GM18517 (cell line): Measurements from ENCODE around the gene SESN1.
"Not testable (repeated sequence)": the region's sequence is repeated elsewhere in the genome, so short reads cannot be mapped to it uniquely, and the experiment has no call there.

Experiments used
- ATAC-seq: cut with Tn5 transposase; IDR thresholded peaks from one replicate; pipeline ENCODE4 v1.9.1; 2021; ENCODE audit warnings: mild to moderate bottlenecking, moderate library complexity; ENCODE audit not compliant: unreplicated experiment

The SESN1 gene

GRCh38 chr6:109094416-109095035 lies at the start of gene SESN1:
SESN1 (minus strand) TSS chr6:109094846; CDS start chr6:109094073, 773 bp downstream.
- ATAC-seq: peak; percentile 65

- ATAC-seq: no peak
Measured at GRCh38 chr6:109143191-109143590, 48.5 kb upstream of the SESN1 start.

- ATAC-seq: not testable (repeated sequence)
Measured at GRCh38 chr6:109142067-109142466, 47.4 kb upstream of the SESN1 start.

- no peak for ATAC-seq
Measured at GRCh38 chr6:109139109-109139508, 44.5 kb upstream of the SESN1 start.

GRCh38 chr6:109136530-109136929 lies 41.9 kb upstream of the SESN1 start:
- ATAC-seq: not testable (repeated sequence)

GRCh38 chr6:109136039-109136438 lies 41.4 kb upstream of the SESN1 start:
- not testable (repeated sequence) for ATAC-seq

- ATAC-seq: not testable (repeated sequence)
Measured at GRCh38 chr6:109135600-109135999, 41.0 kb upstream of the SESN1 start.

- ATAC-seq: no peak
Measured at GRCh38 chr6:109130065-109130464, 35.4 kb upstream of the SESN1 start.

- ATAC-seq: no peak
Measured at GRCh38 chr6:109125504-109125903, 30.9 kb upstream of the SESN1 start.

GRCh38 chr6:109124219-109124618 lies 29.6 kb upstream of the SESN1 start:
- ATAC-seq: no peak

GRCh38 chr6:109121411-109121810 lies 26.8 kb upstream of the SESN1 start:
- ATAC-seq: no peak

- ATAC-seq: no peak
Measured at GRCh38 chr6:109118871-109119354, 24.3 kb upstream of the SESN1 start.

- no peak for ATAC-seq
Measured at GRCh38 chr6:109118337-109118736, 23.7 kb upstream of the SESN1 start.

- peak; percentile 87 for ATAC-seq
Measured at GRCh38 chr6:109117346-109118035, 22.8 kb upstream of the SESN1 start.

- not testable (repeated sequence) for ATAC-seq
Measured at GRCh38 chr6:109112663-109113062, 18.0 kb upstream of the SESN1 start.

- ATAC-seq: not testable (repeated sequence)
Measured at GRCh38 chr6:109109663-109110062, 15.0 kb upstream of the SESN1 start.

GRCh38 chr6:109105681-109106080 lies 11.0 kb upstream of the SESN1 start:
- no peak for ATAC-seq

GRCh38 chr6:109104512-109104911 lies 9.9 kb upstream of the SESN1 start:
- ATAC-seq: no peak

- peak; percentile 75 for ATAC-seq
Measured at GRCh38 chr6:109103942-109104341, 9.3 kb upstream of the SESN1 start.

- no peak for ATAC-seq
Measured at GRCh38 chr6:109102762-109103161, 8.1 kb upstream of the SESN1 start.

GRCh38 chr6:109097661-109098060 lies 3.0 kb upstream of the SESN1 start:
- no peak for ATAC-seq

GRCh38 chr6:109096208-109096607 lies 1.6 kb upstream of the SESN1 start:
- no peak for ATAC-seq

- ATAC-seq: no peak
Measured at GRCh38 chr6:109095835-109096084, 1.1 kb upstream of the SESN1 start.
